GM12892 (cell line): Measurements from ENCODE around the gene L3HYPDH.
A peak's percentile ranks its signal among the peaks of the same experiment; 100 is the strongest.

Experiments used
- POLR2AphosphoS5 ChIP-seq: IDR thresholded peaks from 2 replicates; pipeline ENCODE4 v1.6.1; 2011; ENCODE audit warnings: low read depth, low read length, control low read depth
- TAF1 ChIP-seq: IDR thresholded peaks from 2 replicates; pipeline ENCODE4 v1.6.1; 2011; ENCODE audit warnings: low read depth, mild to moderate bottlenecking, control low read depth, low read length, borderline replicate concordance

DNA sequence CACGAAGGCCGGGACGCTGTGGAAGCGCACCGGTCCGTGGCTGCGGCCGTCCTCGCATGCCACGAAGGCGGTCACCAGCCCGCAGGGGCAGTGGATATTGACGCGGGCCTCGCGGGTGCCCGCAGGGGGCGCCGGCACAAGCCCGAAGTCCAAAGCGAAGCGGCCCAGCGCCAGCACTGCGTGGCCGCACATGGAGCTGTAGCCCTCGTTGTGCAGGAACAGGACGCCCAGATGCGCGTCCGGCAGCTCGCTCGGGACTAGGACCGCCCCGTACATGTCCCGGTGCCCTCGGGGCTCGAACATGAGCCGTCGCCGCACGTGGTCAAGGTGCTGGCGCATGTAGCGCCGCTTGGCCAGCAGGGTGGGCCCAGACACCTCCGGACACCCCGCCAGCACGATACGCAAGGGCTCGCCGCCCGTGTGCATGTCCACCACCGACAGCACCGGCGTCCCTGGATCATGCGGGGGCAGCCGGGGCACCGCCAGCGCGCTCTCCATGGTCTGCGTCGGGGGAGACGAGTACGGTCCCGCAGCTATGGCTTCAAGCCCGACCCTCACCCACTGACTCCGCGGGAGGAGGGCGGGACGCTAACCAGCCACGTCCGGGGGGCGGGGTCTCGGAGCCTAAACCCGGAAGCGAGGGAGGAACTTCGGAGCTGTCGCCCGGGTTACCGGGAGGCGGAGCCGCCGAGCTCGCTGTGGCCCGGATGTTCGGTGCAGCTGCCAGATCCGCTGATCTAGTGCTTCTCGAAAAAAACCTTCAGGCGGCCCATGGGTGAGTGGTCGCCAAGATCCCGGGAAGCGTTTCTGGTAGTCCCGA lies at the start of gene L3HYPDH, which contains the start of gene JKAMP:
- peak; percentile 83; the same call in 1 of the 2 replicates for TF ChIP-seq POLR2AphosphoS5
- TF ChIP-seq TAF1, result no peak
